HG03521 (cell line): ENCODE data around the gene ZNF467.

Source experiments
- ATAC-seq: cut with Tn5 transposase; IDR thresholded peaks from one replicate; pipeline ENCODE4 v1.9.1; 2021; ENCODE audit warnings: mild to moderate bottlenecking, moderate library complexity; ENCODE audit not compliant: unreplicated experiment

ZNF467 gene

GRCh38 chr7:149809215-149809614, 35.8 kb upstream of the ZNF467 start:
- ATAC-seq, result no peak

DNA sequence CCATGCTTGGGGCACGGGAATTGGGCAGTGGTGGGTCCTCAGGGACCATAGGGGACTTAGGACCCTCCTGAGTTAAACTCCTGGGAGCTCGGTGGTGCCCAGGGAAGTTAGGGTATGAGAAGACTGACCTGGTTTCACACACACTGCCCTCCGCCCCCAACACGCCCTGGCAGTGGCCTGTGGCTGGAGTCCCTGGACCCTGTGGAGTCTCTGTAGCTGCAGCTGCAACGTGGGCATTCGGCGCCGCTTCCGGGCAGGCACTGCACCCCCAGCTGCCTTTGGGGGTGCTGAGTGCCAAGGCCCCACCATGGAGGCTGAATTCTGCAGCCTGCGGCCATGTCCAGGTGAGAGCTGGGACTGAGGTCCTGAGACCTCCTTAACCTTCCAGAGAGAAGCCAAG, 34.9 kb upstream of the ZNF467 start:
- no peak for ATAC-seq

GRCh38 chr7:149806726-149807125, 33.3 kb upstream of the ZNF467 start:
- no peak for ATAC-seq

GRCh38 chr7:149804106-149804505, 30.7 kb upstream of the ZNF467 start:
- no peak for ATAC-seq

DNA sequence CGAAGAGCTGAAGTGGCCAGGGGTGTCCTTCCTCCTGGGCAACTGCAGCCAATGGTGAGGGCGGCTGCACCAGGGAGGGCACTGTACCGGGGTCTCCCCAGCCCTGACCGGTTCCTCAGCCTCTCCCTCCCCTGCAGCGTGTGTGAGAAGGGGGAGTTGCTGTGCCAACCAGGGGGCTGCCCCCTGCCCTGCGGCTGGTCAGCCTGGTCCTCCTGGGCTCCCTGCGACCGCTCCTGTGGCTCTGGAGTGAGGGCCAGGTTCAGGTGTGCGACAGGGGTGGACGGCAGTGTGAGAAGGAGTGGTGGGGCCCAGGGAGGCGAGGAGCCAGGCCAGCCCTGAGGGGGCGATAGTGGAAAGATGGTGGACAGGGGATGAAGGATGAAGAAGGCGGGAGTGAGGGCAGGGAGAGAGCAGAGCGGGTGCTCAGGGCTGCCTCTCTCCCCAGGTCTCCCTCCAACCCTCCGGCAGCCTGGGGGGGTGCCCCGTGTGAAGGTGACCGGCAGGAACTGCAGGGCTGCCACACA, 30.2 kb upstream of the ZNF467 start:
- ATAC-seq, result no peak

DNA sequence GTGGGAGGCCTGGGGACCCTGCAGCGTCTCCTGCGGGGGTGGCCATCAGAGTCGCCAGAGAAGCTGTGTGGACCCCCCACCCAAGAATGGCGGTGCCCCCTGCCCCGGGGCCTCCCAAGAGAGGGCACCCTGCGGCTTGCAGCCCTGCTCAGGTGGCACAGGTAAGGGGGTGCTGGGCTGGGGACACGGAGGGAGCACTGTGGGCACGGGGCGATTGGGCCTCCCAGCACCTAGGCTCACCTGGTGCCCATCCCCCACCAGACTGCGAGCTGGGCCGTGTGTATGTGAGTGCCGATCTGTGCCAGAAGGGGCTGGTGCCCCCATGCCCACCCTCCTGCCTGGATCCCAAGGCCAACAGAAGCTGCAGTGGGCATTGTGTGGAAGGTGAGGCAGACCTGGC, 29.6 kb upstream of the ZNF467 start:
- no peak for ATAC-seq

- no peak for ATAC-seq
Measured at GRCh38 chr7:149801816-149802215, 28.4 kb upstream of the ZNF467 start.

DNA sequence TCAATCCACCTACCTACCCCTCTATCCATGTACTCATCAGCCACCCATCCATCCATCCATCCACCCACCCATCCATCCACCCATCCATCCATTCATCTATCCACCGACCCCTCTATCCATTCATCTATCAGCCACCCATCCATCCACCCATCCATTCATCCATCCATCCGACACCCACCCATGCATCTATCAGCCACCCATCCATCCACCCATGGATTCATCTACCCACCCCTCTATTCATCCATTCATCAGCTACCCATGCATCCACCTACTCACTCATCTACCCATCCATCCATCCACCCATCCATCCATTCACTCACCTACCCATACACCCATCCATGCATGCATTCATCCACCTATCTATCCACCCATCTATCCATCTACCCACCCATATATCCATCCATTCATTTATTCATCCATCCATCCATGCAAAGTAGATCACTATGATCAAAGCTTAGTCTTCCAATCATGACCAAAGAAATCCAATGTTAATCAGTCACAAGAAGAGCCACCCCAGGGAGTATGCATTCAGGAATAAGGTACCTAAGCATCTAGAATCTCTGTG, 27.7 kb upstream of the ZNF467 start:
- no peak for ATAC-seq

DNA sequence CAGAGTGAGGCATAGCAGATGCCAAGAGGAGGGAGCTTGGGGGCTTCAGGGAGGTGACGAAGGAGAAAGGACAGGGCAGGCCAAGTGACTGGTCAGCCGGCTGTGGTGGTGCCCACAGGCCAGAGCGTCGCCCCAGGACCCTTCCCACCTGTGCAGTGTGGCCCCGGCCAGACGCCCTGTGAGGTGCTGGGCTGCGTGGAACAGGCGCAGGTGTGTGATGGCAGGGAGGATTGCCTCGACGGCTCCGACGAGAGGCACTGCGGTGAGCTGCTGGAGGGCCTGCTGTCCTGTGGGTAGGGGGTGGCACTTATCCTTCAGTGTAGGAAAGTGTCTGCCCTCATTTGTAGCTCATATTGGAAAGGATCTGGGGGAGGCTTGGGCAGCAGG, 26.8 kb upstream of the ZNF467 start:
- no peak for ATAC-seq

DNA sequence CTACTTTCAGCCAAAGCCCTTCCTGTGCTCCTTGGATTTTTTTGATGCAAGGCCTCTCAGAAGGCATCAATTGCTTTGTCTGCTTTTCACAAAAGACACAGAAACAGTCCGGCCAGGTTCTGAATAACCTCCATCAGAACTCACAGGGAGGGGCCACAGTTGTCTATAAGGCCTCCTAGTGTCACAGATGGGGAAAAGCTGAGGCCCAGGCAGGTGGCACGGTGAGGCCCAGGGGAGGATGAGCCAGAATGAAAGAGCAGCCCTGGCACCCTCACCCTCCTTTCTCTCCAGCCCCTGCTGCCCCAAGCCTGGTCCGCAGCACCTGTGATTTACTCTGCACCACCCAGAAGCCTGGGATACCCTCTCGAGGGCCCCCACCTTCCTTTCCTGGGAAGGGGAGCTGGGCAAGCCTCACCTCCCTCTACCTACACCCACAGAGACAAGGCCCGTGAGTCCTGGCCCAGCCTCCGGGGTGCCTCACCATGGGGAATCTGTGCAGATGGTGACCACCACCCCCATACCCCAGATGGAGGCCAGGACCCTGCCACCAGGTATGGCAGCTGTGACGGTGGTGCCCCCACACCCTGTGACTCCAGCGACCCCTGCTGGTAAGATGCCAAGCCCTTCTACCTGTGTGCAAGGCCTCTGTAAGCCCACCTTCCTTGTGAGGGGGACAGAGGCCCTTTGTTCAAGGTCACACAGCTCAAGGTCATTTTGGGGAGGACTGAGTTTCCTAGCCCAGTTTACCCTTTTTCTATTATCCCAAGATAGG, 26.2 kb upstream of the ZNF467 start:
- no peak for ATAC-seq

DNA sequence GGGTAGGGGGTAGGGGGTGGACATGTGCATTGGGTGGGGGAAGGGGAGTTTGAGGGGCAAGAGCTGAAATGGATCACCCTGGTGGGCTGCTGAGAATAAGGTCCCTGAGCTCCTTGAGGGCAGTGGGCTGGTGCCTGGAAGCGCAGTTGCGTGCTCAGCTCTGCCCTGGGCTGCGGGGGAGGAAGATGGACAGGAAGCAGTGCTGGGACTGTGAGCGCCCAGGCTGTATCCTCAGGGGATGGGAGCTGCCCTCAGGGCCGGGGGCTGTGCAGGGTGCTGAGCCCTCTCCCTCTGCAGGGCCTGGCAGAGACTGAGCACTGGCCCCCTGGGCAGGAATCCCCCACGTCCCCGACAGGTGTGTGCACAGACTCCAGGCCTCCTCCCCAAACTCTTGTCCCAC, 24.4 kb upstream of the ZNF467 start:
- ATAC-seq, result no peak

- no peak for ATAC-seq
Measured at GRCh38 chr7:149796287-149796860, 23.0 kb upstream of the ZNF467 start.

- ATAC-seq, result no peak
Measured at GRCh38 chr7:149795126-149795525, 21.7 kb upstream of the ZNF467 start.

GRCh38 chr7:149794661-149795060, 21.3 kb upstream of the ZNF467 start:
- ATAC-seq, result no peak

GRCh38 chr7:149793261-149793660, 19.9 kb upstream of the ZNF467 start:
- ATAC-seq, result no peak

DNA sequence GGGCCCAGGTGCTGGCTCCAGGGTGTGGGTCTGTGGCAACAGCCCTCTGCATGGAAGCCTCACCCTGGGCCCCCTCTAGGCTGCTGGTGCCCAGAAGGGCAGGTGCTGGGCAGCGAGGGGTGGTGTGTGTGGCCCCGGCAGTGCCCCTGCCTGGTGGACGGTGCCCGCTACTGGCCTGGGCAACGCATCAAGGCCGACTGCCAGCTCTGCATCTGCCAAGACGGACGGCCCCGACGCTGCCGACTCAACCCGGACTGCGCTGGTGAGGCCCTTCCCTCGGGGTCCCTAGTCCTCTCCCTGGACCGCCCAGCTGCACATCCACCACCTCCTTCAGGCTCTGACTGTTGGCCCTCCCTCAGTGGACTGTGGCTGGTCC, 18.8 kb upstream of the ZNF467 start:
- no peak for ATAC-seq

DNA sequence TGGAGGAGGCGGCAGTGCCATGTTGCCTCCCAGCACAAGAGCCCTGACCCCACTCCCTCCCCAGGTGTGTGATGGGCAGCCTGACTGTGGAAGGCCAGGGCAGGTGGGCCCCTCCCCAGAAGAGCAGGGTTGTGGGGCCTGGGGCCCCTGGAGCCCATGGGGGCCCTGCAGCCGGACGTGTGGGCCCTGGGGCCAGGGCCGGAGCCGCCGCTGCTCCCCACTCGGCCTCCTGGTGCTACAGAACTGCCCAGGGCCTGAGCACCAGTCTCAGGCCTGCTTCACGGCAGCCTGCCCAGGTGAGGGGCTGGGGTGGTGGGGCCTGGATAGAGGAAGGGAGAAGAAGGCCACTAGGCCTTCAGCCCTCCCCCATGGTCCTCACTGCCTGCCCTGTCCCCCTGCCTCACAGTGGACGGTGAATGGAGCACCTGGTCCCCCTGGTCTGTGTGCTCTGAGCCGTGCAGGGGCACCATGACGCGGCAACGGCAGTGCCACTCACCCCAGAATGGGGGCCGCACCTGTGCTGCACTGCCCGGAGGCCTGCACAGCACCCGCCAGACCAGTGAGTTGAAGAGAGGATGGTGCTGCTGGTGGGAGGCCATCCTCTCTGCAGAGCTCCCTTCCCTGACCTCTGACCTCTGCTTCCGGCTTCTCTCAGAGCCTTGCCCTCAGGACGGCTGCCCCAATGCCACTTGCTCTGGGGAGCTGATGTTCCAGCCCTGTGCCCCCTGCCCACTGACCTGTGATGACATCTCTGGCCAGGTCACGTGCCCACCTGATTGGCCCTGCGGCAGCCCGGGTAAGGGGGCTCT, 18.2 kb upstream of the ZNF467 start:
- no peak for ATAC-seq

DNA sequence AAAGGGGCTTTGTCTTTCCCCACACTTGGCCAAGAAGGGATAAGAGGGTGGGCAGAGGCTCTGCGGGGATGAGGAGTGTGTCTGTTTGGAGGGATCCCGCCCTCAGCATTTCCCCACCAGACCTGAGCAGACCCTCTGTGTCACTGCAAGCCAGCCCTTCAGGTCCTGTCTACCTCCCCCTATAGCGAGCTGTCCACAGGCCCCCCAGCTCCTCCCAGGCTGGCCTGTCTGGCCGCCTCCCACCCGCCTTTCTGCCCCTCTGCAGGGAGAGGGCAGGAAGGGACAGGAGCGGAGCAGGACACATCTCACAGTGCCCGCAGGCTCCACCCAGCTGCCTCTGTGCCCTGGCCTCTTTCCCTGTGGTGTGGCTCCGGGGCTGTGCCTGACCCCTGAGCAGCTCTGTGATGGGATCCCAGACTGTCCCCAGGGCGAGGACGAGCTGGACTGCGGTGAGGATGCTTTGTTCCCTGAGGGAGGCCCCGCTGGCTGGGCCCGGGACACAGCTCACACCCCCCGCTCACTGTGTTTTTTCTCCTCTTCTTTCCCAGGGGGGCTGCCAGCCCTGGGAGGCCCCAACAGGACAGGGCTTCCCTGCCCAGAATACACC, 17.5 kb upstream of the ZNF467 start:
- ATAC-seq, result no peak

- ATAC-seq, result no peak
Measured at GRCh38 chr7:149790146-149790548, 16.8 kb upstream of the ZNF467 start.

GRCh38 chr7:149789101-149789500, 15.7 kb upstream of the ZNF467 start:
- ATAC-seq, result no peak

GRCh38 chr7:149788300-149788851, 15.0 kb upstream of the ZNF467 start:
- no peak for ATAC-seq
